K562 (cell line): Measurements from ENCODE around the gene ITPKB.

Experiments used
- CTBP1 ChIP-seq: fragments of 450-650 bp; IDR thresholded peaks from 2 replicates; pipeline ENCODE4 v1.6.1; 2016; ENCODE audit warnings: borderline replicate concordance
- FOS ChIP-seq: IDR thresholded peaks from 3 replicates; pipeline ENCODE4 v1.6.1; 2011; ENCODE audit not compliant: insufficient read length; ENCODE audit errors: extremely low read depth
- GATAD2A ChIP-seq: fragments of 450-650 bp; IDR thresholded peaks from 2 replicates; pipeline ENCODE4 v1.6.1; 2017
- JUN ChIP-seq, 2 experiments: sonication (generic) in 1 of 2; formaldehyde crosslinking in 1 of 2; IDR thresholded peaks; 2 replicates each; pipeline versions ENCODE4 v1.6.1 to v1.8.0; 2012 to 2022; ENCODE audit warnings: borderline replicate concordance in 2 of 2, mild to moderate bottlenecking in 2 of 2, improper control_type of control experiment in 1 of 2, low read depth in 1 of 2, low read length in 1 of 2, missing genetic modification reagents in 1 of 2
- NRF1 ChIP-seq, 2 experiments: fragments of 450-650 bp; IDR thresholded peaks in 1 of 2; conservative IDR thresholded peaks in 1 of 2; 2 replicates each; pipeline ENCODE4 v1.6.1; 2014; ENCODE audit warnings: mild to moderate bottlenecking in 2 of 2
- POLR2A ChIP-seq: fragments of 450-650 bp; conservative IDR thresholded peaks from 2 replicates; pipeline ENCODE4 v1.6.1; 2016
- PRPF4 ChIP-seq: fragments of 200-400 bp; formaldehyde crosslinking; IDR thresholded peaks from one replicate; pipeline ENCODE4 v1.6.1; 2017; ENCODE audit warnings: low read length, low read depth, mild to moderate bottlenecking; ENCODE audit not compliant: insufficient read depth, poor library complexity, severe bottlenecking
- RAD21 ChIP-seq, 2 experiments: fragments of 250-450 bp in 1 of 2; fragments of 450-650 bp in 1 of 2; sonication (Bioruptor Pico) in 1 of 2; formaldehyde crosslinking in 1 of 2; IDR thresholded peaks in 1 of 2; conservative IDR thresholded peaks in 1 of 2; 2 replicates each; pipeline versions ENCODE4 v1.4.0 to v1.8.0; 2020 to 2022; ENCODE audit warnings: mild to moderate bottlenecking in 2 of 2, moderate library complexity in 1 of 2
- TRIM28 ChIP-seq: fragments of 450-650 bp; IDR thresholded peaks from 2 replicates; pipeline ENCODE4 v1.6.1; 2017
- TF ChIP-seq, protein P1 (sequence below), 3 experiments: IDR thresholded peaks in 2 of 3; conservative IDR thresholded peaks in 1 of 3; 2 replicates each; pipeline ENCODE4 v1.5.1; 2011 to 2012; ENCODE audit warnings: low read length in 3 of 3, mild to moderate bottlenecking in 3 of 3, control low read depth in 2 of 3, improper control_type of control experiment in 1 of 3, inconsistent platforms in 1 of 3, low read depth in 1 of 3, mixed read lengths in 1 of 3, moderate library complexity in 1 of 3; ENCODE audit not compliant: insufficient read depth in 2 of 3
- TF ChIP-seq, protein P2 (sequence below): fragments of 450-650 bp; IDR thresholded peaks from 2 replicates; pipeline ENCODE4 v1.6.1; 2016; ENCODE audit warnings: low read depth
- TF ChIP-seq, protein P3 (sequence below): fragments of 450-650 bp; IDR thresholded peaks from 2 replicates; pipeline ENCODE4 v1.6.1; 2016

DNA sequence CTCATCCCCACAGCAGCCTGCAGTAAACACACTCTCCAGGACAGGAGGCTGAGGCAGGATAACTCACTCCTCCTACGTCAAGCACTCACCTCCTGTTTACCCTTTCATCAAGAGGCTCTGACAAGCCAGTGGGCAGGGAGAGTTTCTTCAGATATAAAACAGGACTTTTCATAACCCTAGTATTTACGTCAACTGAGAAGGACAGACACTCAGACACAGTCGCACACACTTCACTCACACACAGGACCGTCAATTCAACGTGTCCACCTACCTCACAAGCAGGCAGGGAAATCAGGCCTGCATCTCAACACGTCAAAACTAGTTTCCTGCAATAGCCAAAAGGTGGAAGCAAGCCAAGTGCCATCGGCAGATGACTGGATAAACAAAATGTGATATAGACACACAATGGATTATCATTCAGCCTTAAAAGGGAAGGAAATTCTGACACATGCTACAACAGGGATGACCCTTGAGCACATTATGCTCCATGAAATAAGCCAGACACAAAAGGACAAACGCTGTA, 48.6 kb downstream of the ITPKB start:
- TF ChIP-seq, protein P1, sequence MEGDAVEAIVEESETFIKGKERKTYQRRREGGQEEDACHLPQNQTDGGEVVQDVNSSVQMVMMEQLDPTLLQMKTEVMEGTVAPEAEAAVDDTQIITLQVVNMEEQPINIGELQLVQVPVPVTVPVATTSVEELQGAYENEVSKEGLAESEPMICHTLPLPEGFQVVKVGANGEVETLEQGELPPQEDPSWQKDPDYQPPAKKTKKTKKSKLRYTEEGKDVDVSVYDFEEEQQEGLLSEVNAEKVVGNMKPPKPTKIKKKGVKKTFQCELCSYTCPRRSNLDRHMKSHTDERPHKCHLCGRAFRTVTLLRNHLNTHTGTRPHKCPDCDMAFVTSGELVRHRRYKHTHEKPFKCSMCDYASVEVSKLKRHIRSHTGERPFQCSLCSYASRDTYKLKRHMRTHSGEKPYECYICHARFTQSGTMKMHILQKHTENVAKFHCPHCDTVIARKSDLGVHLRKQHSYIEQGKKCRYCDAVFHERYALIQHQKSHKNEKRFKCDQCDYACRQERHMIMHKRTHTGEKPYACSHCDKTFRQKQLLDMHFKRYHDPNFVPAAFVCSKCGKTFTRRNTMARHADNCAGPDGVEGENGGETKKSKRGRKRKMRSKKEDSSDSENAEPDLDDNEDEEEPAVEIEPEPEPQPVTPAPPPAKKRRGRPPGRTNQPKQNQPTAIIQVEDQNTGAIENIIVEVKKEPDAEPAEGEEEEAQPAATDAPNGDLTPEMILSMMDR (IDR thresholded peaks at IDR 0.05 in 2 of 3, conservative IDR thresholded peaks at IDR 0.05 in 1 of 3; ENCODE audit: insufficient read depth in 2 of 3, low read depth in 1 of 3, low read length in 3 of 3): no peak
- no peak for TF ChIP-seq JUN (IDR thresholded peaks at IDR 0.05; ENCODE audit: borderline replicate concordance, low read depth, low read length)
- TF ChIP-seq JUN (CRISPR knock-in tag; IDR thresholded peaks at IDR 0.05; ENCODE audit: borderline replicate concordance): no peak
- TF ChIP-seq TRIM28: no peak
- no peak for TF ChIP-seq RAD21 (CRISPR knock-in tag; conservative IDR thresholded peaks at IDR 0.05 in 1 of 2, IDR thresholded peaks at IDR 0.05 in 1 of 2)
- TF ChIP-seq, protein P2, sequence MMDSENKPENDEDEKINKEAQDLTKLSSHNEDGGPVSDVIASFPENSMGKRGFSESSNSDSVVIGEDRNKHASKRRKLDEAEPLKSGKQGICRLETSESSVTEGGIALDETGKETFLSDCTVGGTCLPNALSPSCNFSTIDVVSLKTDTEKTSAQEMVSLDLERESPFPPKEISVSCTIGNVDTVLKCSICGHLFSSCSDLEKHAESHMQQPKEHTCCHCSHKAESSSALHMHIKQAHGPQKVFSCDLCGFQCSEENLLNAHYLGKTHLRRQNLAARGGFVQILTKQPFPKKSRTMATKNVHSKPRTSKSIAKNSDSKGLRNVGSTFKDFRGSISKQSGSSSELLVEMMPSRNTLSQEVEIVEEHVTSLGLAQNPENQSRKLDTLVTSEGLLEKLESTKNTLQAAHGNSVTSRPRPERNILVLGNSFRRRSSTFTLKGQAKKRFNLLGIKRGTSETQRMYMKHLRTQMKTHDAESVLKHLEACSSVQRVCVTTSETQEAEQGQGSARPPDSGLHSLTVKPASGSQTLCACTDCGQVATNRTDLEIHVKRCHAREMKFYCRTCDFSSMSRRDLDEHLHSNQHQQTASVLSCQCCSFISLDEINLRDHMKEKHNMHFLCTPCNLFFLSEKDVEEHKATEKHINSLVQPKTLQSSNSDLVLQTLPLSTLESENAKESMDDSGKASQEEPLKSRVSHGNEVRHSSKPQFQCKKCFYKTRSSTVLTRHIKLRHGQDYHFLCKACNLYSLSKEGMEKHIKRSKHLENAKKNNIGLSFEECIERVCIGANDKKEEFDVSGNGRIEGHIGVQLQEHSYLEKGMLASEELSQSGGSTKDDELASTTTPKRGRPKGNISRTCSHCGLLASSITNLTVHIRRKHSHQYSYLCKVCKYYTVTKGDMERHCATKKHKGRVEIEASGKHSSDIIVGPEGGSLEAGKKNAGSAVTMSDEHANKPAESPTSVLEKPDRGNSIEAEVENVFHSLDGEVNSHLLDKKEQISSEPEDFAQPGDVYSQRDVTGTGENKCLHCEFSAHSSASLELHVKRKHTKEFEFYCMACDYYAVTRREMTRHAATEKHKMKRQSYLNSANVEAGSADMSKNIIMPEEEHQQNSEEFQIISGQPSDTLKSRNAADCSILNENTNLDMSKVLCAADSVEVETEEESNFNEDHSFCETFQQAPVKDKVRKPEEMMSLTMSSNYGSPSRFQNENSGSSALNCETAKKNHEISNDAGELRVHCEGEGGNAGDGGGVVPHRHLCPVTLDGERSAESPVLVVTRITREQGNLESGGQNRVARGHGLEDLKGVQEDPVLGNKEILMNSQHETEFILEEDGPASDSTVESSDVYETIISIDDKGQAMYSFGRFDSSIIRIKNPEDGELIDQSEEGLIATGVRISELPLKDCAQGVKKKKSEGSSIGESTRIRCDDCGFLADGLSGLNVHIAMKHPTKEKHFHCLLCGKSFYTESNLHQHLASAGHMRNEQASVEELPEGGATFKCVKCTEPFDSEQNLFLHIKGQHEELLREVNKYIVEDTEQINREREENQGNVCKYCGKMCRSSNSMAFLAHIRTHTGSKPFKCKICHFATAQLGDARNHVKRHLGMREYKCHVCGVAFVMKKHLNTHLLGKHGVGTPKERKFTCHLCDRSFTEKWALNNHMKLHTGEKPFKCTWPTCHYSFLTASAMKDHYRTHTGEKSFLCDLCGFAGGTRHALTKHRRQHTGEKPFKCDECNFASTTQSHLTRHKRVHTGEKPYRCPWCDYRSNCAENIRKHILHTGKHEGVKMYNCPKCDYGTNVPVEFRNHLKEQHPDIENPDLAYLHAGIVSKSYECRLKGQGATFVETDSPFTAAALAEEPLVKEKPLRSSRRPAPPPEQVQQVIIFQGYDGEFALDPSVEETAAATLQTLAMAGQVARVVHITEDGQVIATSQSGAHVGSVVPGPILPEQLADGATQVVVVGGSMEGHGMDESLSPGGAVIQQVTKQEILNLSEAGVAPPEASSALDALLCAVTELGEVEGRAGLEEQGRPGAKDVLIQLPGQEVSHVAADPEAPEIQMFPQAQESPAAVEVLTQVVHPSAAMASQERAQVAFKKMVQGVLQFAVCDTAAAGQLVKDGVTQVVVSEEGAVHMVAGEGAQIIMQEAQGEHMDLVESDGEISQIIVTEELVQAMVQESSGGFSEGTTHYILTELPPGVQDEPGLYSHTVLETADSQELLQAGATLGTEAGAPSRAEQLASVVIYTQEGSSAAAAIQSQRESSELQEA: no peak
- no peak for TF ChIP-seq POLR2A
- TF ChIP-seq PRPF4: no peak
- TF ChIP-seq GATAD2A: no peak
- TF ChIP-seq FOS: no peak
- TF ChIP-seq CTBP1: no peak
- no peak for TF ChIP-seq NRF1 (conservative IDR thresholded peaks at IDR 0.05 in 1 of 2, IDR thresholded peaks at IDR 0.05 in 1 of 2)
- TF ChIP-seq, protein P3, sequence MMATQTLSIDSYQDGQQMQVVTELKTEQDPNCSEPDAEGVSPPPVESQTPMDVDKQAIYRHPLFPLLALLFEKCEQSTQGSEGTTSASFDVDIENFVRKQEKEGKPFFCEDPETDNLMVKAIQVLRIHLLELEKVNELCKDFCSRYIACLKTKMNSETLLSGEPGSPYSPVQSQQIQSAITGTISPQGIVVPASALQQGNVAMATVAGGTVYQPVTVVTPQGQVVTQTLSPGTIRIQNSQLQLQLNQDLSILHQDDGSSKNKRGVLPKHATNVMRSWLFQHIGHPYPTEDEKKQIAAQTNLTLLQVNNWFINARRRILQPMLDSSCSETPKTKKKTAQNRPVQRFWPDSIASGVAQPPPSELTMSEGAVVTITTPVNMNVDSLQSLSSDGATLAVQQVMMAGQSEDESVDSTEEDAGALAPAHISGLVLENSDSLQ: no peak
